ENCODE results near the gene PPFIA4.

The PPFIA4 gene

DNA sequence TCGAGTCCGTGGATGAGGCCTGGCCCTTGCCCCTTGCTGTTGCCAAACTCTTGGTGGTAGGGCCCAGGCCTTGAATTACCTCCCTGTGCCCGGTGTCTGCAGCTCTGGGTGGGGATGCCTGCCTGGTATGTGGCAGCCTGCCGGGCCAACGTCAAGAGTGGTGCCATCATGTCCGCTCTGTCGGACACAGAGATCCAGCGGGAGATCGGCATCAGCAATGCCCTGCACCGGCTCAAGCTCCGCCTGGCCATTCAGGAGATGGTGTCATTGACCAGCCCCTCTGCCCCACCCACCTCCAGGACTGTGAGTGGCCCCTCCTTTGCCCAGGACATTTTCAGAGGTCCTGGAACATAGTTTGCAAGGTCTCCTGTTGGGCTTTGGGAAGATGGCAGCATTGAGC lies 33.8 kb downstream of the PPFIA4 start:
- no peak for DNase-seq

DNA sequence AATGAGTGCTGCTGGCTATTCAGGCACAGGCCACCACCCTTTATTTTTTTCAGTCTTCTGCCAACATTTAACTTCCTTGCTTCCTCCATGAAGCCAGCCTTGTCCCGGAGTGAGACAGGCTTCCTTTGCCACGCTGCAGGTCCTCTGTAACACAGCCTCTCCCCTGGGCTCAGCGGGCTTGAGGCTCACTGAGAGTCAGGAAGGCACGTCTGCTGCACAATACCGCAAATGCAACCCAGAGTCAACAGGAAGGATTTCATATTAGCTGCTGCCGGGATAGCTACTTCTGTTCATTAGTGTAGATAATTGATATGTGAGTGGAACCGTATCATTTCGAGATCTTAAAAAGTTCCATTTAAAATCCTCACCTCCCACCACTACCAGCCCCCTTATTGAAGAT lies 37.0 kb downstream of the PPFIA4 start:
- DNase-seq, result no peak

DNA sequence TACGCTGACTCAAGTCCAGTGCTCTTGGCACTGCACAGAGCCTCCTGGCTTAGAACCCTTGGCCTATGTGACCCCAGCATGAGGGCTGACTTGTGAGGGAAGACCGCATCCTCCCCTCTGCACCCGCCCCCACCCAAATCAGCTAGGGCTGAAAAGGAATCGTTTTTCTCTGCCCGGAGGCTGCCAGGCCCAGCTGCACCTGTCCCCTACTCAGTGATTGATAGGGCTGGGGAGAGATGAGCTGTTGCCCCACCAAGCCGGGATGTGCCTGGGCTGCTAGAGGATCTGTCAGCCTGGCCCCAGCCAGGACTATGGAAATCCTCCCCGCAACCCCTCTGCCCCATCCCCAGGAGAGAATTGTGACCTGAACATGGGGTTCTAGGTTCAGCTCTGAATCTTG lies 38.9 kb downstream of the PPFIA4 start:
- DNase-seq, result no peak

DNA sequence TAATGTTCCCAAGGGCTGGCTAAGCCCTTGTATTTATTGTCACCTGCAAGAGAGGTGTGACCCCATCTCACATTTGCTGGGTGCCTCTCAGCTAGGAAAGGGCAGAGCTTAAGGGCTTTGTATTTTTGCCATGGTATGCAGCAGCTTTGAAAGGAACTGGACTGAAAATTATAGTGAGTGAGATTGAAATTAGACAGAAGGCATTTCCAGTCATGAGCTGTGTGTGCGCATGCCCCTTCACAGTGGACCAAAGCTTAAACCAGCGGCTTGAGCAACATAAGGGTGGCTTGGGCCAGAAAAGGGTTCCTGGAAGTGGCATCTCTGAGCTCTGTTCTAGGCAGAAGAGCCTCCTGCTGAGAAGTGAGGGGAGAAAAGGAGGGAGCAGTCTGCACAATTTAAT lies 39.7 kb downstream of the PPFIA4 start:
- DNase-seq, result no peak

DNA sequence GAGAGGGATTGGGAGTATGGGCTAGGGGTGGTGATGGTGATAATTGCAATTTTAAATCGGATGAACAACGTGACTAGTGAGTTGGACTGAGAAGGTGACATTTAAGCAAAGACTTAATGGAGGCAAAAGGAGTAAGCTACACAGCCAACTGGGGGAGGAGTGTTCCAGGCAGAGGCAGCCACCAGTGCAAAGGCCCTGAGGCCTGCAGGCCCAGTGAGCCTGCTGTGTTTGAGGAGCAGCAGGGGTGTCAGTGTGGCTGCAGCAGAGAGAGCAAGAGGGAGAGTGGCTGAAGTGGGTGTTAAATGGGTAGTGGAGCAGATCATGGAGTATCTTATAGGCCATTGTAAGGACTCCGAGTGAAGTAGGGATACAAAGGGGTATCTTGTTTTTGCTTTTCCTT lies 40.7 kb downstream of the PPFIA4 start:
- DNase-seq, result no peak

DNA sequence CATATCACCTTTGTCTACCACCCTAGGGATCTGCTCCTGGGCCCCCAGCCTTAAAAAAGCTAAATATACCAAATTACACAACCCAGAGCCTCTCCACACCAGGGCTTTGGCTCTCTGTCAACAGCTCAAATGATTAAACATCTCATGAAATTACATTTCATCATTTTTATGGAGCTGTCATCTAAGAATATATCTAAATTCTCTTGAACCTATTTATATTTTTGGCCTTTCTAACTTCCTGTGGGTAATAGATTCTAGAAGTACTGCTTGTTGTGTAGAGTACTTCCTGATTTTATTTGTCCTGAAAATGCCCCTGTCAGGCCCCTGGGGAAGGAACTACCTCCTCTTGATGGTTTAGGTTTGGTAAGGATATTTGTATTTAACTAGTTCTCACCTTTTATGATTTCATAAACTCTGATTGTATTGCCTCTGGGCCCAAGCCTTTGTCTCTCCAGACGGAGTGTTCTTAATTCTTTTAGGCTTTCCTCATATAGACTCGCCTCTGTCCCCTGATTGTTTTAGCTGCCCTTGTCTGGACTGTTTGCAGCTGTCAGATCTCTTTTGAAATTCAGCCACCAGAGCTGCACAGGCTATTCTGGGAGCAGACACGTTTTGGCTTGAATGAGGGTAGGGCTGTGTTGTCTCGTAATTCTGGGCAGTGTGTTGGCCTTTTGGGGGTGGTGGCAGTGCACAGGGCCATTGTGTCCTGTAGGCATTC lies 42.9 kb downstream of the PPFIA4 start:
- peak; percentile 6 for DNase-seq

DNA sequence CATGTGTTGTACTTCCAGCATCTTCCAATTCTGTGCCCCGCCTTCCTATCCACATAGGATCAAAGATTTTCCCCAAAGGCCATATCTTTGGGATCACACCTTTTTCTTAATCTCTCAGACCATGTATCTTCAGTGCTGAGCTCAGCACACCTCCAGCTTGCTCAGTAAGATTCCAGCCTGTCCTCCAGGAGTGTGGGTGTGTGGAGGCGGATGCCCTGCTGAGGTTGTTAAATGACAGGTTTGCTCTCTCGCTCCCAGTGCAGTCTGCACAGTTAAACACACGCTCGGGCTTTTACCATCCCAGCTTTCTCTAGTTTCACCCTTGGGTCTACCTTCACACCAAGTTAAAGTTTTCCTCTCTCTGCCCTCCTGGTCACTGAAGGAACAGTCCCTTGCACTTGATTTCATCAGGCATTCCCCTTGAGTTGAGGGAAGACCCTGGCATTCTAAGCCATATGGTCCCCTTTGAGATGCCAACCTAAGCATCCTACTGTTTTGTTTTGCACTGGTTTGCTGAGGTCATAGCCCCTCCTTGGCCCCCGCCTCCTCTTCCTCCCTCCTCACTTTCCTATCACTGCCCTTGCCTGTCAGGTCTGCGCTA lies 45.8 kb downstream of the PPFIA4 start:
- DNase-seq, result no peak

DNA sequence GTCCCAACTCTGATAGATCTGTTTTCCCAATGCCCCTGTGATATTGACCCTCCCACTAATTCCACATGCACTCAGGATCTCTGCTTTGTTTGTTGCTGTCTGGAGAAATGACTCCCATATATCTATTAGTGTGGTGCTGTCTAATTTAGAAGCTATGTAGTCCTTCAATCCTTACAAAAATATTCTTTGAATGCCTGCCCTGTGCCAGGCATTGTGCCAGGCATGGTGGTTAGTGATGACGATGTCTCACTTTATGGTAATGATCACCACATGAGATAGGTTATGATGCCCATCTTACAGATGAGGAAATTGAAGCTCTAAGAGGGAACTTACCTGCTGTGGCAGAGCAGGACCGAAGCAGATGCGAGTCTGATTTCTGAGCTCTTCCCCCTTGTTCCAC lies 46.6 kb downstream of the PPFIA4 start:
- DNase-seq, result no peak

DNA sequence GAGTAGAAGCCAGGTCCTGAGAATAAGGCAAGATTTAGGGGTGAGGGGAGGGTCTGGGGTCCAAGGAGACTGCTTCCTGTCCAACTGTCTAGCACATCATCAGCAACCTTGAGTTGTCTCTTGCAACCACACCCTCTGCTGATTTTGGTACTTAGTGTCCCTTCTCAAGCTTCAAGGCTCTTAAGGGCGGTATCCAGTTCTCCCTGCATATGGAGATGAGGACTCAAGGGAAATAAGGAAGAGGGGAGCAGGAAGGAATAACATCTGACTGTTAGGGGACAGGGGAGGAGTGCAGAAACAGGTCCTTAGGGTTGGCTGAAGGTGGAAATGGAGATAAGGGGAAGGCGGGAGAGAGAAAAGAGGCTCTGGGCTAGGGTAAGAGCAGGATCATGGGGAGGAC lies 47.2 kb downstream of the PPFIA4 start:
- DNase-seq, result no peak

DNA sequence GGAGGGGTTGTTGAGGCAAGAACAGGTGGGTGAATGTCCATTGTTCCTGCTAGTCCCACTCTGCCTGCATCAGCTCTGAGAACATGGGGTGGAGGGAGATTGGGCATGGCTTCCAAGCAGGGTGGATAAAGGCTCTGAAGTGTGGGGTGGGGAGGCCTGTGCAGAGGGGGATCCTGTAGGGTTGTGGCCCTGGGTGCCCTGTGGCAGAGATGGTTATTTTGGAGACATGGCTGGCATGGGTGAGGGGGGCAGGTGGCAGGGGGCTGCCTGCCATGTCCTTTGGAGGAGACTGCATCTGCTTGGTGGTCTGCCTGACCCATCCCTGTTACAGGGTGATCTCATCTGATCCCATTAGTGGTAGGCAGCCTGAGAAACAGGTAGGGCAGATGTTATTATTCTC lies 48.3 kb downstream of the PPFIA4 start:
- DNase-seq, result no peak

DNA sequence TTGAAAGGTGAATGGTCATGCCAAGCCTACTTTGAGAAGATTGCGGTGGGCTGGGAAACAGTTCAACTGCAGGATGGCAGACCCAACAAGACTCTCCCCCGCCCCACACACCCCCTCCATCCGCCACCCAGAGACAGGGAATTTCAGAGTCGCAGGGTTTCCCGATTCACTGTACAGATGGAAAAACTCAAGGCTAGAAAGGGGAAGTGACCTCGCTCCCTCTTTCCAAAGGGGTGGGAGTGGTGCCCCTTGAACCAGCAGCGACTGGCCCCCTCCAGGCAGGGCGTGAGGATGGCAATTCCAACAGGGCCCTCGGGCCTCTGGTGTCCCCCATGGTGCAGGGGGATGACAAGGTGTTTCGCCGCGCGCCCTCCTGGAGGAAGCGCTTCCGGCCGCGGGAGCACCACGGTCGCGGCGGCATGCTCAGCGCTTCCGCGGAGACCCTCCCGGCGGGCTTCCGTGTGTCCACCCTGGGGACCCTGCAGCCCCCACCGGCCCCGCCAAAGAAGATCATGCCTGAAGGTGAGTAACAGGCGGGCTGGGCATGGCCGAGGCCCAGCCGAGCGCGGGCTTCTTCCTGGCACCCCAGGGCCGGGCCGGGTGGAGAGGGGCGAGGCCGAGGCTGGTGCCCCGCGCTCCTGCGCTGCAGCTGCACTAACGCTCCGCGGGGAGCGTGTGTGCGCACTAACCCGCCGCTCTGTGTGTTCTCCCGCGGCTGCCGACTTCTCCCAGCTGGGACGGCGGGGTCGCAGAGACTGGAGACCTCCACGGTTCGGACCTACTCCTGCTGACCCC lies 49.1 kb downstream of the PPFIA4 start:
- no peak for DNase-seq

DNA sequence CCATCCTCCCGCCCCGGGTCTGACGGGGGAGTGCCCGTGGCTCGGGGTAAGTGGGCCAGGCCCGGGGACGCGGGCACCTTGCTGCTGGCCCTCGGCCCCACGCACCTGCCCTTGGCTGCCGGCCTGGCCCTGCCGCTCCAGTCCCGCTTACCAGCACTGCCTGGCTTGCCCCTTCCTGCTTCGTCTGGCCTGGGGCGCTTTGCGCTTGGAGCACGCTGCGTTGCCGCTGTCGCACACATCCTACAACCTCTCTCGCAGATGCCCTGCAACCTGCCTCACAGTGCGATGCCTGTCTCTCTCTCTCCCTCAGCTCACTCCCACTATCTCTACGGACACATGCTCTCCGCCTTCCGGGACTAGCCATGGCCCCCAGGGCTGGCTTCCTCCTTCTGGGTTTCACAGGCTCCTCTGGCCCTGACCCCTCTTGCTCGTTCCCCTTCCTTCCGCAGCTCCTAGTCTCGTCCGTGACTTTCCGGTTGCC lies 49.8 kb downstream of the PPFIA4 start:
- DNase-seq, result no peak

DNA sequence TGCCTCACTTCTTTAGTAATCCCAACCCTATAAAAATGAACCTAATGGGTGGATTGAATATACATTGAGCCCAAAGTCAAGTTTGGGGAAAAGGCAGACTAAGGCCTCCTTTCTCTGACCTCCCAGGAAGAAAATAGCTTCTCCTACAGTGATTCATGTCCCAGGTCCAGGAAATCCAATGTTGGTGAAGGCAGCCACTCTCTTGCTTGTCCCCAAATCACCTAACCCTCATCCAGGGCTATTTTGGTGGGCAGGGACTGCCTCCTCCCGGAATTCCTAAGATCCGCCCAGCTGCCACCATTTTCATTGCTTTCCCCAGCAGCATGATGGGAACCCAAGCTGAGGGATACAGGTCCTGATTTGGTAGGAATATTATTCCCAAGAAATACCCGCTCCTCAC lies 51.1 kb downstream of the PPFIA4 start:
- no peak for DNase-seq

DNA sequence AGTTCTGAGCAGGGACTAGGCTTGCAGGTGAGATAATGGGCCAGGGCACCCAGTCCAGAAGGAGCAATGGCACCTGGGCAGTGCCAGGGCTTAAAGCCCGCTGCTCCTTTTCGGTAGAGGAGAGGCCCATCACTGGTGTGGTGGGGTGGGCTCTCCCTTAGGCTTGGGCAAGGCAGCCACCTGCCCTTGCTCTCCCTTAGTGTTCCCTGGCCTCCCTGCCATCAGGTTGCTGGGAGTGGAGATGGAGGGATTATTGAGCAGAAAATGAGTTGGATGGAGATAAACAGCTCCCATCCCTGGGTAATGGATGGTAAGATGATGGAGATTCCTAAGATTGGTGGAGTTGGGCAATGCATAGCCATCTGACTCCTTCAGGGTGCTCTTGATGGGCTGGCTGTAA lies 51.7 kb downstream of the PPFIA4 start:
- DNase-seq, result no peak

DNA sequence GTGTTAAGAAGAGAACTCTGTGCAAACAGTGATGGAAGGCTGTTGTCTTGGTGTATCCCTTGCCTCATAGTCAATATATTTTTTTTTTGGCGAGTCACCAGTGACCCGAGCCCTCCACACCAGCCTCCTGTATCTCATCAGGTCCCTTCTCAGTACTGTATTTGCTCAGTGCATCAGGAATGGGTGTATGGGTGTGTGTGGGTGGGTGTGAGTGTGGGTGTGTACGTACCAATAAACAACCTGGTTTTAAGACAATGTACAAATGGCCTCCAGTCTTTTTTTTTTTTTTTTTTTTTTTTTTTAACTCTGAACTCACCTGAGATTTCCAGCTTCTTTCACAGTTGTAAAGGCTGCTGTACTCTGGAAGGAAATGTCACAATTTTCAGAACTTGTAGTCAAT lies 52.2 kb downstream of the PPFIA4 start:
- DNase-seq, result no peak

DNA sequence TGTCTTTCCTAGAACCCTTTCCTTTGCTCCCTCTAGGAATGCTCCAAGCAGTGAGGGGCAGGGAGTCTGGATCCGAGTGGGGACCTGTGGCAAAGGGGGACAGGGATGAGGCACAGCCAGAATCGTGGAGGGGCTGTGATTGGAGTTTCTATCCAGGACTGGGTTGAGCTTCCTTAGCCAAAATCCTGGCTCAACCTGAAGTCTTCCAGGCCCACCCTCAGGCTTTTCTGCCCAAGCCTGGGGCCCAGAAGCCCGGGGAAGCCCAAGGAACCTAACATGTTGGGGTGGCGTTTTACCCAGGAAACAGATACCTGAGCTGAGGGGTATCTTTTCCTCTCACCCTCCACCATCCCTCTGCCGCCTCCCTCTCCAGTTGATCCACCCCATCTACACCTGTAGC lies 54.2 kb downstream of the PPFIA4 start:
- DNase-seq, result no peak

DNA sequence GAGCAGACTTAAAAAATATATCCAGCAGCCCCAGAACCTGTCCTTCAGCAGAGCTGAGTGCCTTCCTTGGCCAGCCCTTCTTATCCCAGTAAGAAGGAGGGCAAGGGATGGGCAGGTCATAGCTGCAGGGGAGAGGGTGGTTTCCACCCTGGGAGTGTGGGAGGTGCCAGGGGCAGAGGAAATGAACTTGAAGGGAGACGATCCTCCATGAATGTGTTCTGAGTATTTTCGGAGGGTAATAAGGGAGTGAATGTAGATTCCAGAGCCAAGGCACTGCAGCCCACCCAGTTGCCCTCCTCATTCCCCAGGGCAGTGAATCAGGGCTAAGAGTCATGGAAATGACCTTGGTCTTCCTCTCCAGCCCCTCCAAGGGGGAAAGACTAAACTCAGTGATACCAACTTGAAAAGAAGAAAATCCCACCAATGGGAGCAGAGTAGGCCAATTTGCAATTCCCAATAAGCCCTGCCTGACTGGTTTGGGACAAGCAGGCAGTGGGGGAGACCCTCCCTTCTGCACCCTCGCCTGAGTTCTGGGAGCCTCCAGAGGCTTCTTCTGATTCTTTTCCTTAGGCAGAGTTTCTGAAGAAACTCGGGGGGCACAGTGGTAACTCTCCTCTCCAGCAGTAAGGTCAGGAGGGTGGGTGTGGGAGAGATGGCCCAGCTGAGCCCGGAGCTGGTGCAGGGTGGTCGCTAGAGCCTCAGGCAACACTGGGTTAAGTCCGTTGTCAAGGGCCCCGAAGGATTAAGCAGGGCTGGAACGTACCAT lies 55.4 kb downstream of the PPFIA4 start:
- DNase-seq, result no peak

DNA sequence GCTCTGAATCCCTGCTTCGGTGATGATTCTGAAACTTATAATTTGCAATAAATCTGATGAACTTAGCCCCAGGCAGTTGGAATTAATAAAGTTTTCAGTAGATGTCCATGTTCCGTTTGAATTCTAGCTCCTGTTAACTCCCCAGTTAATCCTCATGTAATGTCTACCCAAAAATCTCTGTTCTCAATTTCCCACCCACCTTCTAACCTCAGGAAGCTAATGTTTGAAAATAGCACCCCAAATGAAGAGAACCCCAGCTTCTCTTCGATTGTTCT lies 55.9 kb downstream of the PPFIA4 start:
- no peak for DNase-seq

DNA sequence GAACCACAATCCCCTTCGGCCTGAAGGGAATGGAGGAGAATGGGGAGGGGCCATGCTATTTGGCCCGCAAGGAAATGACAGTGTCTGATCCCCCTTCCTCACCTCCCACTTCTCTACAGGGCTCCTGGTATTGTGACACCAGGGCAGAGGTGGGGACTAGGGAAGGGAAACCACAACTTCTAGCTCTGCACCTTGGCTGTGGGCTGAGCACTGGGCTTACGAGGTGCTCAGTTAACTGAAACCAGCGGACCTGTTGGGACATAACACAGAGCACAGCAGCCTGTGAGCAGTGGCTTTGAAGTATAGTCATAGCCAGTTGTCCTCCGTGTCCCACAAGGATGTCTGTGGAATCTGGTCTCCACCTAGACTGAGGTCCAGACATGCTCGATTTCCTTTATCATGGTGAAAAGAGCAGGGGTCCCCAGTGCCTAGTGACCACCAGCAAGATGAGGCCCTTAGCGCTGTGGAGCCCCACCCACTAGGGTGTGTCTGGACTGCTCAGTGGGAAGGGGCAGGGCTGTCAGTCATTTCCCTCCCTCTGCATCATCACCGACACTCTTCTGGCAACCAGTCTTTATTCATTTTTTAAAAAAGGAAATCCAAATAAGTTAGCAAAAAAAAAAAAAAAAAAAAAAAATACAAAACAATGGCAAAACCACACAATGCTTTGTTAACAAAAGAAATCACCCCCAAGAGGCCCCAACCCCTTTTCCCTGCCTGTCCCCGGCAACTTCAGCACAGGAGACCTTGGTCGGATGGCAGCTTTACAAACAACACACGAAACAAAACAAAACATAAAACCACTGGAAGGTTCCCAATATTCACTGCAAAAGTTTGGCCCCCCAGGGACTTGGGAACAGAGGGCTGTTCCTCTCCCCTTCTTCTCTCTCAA lies 56.5 kb downstream of the PPFIA4 start:
- no peak for DNase-seq

DNA sequence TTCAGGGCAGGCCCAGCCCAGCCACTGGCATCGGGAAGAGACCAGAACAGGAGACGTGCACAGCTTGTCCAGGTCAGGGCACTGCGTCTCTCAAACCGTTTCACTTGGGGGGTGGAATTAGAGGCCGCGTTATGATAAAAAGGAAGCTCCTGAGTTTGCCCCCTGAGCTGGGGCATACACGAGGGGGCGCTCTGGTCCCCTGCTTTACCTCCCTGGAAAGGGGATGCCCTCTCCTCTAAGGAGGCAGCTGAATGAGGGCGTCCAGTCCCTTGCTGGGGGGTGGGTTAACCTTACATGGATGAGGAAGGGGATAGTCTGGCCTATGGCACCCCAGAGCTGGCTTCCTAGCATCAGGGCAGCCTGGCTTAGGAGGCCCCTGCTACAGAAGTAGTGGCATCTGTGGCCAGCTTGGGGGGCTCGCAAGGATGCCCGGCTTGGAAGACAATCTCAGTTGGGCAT lies 57.2 kb downstream of the PPFIA4 start:
- no peak for DNase-seq

DNA sequence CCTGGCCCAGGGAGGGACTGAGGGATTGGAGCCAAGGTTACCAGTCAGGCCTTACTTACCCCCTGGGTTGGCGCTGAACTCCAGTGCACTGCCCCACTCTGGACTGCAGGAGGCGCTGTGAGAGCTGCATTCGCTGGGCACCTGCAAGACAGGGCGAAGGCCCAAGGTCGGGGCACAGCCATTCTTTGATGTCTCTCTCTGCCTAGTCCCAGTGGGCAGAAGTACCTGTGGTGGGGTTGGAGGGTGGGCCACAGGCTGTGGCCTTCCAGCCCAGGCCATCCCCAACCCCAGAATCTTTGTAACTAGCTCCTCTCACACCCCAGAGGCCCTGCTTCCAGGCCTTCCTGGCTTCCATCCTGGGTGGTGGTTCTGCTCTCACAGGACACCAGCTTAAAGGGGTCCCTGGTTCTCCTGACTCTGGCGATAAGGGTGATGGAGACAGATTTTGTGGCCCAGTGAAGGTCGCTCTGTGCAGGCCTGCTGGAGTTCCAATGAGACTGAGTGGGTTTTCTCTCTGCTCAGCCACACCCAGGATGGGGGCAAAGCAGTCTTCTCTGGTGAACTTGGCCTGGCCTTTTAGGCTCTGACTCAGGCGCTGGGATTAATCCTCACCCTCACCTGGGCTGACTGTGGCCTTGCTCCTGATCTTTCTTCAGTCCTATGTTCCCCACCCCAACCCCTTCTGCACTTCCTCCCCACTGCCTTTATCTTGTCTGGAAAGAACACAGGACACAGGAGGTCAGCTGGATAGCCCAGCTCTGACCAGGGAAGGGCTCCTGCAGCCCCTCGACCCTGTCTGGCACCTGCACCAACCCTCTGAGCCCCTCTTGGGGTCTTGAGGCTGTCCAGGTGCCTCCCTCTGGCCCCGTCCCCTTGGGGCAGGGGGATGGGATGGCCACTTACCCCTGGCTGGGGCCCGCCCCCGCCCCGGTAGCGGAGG lies 58.6 kb downstream of the PPFIA4 start:
- DNase-seq, result no peak

Measured in DMS79 treated with DMSO at 0.1 percent for 48 hours (cell line).